ENCODE measurements around the gene CEP112.

DNA sequence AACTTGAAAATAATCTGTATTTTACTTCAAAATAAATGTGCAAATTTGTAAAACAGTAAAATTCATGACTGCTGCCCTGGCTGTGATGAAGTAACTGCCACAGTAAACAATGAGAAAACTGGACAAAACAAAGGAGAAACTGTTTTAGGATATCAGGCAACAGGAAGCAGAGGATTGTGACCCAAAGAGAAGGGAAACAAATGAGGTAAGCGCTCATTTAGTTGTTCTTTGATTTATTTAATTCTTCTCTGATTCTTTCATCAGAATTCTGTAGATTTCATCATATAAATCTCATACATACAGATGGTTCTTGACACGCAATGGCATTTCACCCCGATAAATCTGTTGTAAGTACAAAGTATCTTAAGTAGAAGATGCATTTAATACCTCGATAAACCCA, 432.4 kb downstream of the CEP112 start:
- TF ChIP-seq, protein P1, sequence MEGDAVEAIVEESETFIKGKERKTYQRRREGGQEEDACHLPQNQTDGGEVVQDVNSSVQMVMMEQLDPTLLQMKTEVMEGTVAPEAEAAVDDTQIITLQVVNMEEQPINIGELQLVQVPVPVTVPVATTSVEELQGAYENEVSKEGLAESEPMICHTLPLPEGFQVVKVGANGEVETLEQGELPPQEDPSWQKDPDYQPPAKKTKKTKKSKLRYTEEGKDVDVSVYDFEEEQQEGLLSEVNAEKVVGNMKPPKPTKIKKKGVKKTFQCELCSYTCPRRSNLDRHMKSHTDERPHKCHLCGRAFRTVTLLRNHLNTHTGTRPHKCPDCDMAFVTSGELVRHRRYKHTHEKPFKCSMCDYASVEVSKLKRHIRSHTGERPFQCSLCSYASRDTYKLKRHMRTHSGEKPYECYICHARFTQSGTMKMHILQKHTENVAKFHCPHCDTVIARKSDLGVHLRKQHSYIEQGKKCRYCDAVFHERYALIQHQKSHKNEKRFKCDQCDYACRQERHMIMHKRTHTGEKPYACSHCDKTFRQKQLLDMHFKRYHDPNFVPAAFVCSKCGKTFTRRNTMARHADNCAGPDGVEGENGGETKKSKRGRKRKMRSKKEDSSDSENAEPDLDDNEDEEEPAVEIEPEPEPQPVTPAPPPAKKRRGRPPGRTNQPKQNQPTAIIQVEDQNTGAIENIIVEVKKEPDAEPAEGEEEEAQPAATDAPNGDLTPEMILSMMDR (IDR thresholded peaks at IDR 0.05), result no peak
- TF ChIP-seq POLR2AphosphoS5 (IDR thresholded peaks at IDR 0.05; ENCODE audit: insufficient read depth in 1 of 2, low read depth in 1 of 2) (no peak), POLR2A (IDR thresholded peaks at IDR 0.05) (no peak)

All from vagina (tissue), 2 donors.